8988T (cell line): ENCODE data around the gene INS.

ENCODE experiments used
- DNase-seq: peaks from one replicate; pipeline ENCODE4 v3.0.0; 2011

The INS gene

DNA sequence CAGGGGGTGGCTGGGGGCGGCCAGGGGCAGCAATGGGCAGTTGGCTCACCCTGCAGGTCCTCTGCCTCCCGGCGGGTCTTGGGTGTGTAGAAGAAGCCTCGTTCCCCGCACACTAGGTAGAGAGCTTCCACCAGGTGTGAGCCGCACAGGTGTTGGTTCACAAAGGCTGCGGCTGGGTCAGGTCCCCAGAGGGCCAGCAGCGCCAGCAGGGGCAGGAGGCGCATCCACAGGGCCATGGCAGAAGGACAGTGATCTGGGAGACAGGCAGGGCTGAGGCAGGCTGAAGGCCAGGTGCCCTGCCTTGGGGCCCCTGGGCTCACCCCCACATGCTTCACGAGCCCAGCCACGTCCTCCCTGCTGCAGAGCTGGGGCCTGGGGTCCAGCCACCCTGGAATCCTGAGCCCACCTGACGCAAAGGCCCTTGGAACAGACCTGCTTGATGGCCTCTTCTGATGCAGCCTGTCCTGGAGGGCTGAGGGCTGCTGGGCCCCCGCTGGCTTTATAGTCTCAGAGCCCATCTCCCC lies at the start of gene INS:
Gene INS (minus strand): TSS at position 474 of the 524 bp plus-strand sequence. CDS start 238 bp downstream, at position 236.
- no peak for DNase-seq

DNA sequence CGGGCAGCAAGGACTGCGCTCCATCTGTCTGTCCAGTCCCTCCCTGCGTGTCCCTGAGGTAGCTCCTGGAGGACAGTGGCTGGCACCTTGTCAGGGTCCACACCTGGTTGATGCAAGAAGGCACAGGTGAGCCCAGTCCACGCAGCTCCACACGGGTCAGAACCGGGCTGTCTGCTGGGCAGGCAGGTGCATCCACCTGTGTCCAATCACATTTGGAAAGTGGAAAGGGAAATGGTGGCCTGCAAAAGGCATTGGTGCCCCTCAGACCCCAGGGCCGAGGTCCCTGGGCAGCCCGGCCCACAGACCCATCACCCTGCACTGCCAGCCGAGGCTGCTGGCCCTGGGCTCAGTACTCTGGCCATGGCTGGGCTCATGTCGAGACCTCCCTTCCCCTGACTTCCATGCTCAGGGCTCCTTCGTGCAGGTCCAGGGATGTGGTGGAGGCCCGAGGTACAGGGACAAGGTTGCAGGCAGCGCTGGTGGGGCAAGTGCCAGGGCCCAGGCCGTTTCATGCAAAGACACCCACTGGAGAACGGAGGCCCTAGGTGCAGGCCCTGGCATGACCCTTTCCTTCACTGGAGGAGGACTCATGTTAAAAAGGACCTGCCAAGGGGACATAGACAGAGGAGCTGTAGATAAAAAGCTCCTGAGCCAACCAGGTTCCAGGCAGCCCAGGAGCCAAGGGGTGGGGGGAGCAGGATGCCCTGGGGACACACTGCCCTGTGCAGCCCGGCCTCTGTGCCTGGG lies 49.5 kb upstream of the INS start:
- no peak for DNase-seq

GRCh38 chr11:2209900-2210321 lies 48.9 kb upstream of the INS start:
- no peak for DNase-seq

DNA sequence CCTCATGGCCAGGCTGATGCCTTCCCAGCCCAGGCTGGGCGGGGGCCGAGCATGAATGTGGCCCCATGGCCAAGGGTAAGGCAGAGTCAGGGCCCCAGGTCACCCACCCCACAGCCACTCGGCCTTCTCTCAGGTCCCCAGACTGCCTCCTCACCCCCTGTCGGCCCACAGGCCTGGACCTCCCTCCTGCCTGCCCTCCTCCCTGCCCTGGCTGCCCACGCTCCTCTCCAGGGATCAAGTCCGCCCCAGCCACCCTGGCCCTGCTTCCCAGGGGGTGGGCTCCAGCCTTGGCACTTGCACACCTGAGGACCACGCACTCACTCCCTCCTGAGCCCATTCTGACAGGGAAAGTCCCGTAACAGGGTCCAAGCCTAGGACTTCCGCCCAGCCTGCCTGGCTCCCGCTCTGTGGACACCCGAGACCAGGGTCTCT lies 48.4 kb upstream of the INS start:
- no peak for DNase-seq

DNA sequence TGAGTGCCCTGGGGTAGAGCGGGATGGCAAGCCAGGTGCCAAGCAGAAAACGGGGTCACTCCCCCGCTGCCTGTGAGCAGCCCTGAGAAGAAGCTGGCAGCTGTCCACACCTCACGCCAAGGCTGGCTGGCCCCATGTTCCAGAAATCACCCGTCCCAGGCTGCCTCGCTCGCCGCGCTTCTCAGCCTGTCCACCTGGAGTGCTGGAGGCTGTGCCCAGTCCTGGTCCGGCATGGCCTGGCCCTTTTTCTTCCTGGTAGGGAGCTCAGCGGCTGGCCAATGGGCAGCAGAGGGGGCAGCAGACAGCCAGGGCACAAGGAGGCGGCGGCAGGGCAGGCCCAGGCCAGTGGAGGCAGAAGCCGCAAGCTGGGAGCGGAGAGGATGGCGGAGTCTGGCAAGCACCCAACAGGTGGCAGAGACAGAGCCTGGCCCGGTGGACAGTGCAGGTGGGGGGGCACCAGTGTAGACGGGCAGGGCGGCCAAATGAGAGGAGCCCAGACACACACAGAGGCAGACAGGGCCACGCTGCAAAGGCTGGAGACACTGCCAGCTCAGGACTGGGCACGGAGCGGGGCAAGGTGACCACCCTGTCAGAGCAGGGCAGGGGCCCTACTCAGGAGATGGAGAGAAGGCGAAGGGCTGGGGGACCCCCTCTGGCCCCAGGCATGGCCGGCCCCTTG lies 47.8 kb upstream of the INS start:
- no peak for DNase-seq

GRCh38 chr11:2207773-2208621 lies 47.0 kb upstream of the INS start:
- no peak for DNase-seq

DNA sequence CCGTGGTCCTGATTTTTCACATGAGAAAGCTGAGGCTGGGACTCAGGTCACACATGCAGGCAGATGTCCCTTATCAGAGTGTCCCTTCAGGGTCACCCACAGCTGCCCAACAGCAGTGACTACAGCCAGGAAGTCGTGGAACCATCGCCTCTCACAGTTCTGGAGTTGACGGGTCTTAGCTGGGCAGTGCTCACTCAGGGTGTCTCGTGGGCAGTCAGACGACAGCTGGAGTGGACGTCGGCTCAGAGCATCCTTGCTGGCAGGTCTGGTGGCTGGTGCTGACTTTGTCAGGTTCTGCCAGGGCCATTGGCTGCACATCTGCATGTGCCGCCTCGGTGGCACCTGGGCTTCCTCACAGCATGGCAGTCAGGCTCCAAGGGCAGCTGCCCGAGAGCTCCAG lies 46.2 kb upstream of the INS start:
- no peak for DNase-seq

DNA sequence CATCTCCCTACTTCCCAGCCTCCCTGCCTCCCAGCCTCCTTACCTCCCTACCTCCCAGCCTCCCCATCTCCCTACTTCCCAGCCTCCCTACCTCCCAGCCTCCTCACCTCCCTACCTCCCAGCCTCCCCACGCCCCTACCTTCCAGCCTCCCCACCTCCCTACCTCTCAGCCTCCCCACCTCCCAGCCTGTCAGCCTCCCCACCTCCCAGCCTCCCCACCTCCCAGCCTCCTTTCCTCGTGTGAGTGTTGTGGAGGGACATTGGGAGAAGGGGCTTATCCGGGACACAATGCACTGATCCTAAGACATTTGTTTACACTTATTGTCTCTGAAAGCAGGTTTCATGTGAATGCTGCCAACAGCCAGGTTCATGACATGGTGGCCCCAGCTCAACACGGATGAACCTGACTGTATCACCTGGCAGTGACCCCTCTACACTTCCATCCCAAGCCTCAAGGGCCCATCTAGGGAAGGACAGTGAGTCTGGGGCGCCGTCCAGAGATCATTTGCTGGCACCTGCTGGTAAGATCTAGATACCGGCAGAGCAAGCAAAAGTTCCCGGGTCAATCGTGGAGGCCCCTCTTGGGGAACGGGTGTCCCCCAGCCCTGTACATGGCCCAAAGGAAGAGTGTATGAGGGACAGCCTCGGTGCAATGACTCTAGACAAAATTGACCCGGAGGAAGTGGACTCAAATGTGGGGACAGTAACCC lies 45.1 kb upstream of the INS start:
- no peak for DNase-seq

DNA sequence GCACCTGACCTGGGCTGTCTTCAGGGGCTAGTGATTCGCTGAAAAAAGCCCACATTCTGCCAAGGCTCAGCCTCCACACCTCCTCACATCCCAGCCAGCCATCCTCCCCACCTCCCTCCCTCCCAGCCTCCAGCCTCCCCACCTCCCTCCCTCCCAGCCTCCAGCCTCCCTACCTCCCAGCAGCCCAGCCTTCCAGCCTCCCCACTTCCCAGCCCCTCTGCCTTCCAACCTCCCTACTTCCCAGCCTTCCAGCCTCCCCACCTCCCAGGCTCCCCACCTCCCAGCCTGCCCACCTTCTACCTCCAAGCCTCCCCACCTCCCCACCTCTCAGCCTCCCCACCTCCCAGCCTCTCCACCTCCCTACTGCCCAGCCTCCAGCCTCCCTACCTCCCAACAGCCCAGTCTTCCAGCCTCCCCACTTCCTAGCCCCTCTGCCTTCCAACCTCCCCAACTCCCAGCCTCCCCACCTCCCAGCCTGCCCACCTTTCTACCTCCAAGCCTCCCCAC lies 44.3 kb upstream of the INS start:
- DNase-seq = no peak

GRCh38 chr11:2204361-2205213 lies 43.6 kb upstream of the INS start:
- DNase-seq = no peak

DNA sequence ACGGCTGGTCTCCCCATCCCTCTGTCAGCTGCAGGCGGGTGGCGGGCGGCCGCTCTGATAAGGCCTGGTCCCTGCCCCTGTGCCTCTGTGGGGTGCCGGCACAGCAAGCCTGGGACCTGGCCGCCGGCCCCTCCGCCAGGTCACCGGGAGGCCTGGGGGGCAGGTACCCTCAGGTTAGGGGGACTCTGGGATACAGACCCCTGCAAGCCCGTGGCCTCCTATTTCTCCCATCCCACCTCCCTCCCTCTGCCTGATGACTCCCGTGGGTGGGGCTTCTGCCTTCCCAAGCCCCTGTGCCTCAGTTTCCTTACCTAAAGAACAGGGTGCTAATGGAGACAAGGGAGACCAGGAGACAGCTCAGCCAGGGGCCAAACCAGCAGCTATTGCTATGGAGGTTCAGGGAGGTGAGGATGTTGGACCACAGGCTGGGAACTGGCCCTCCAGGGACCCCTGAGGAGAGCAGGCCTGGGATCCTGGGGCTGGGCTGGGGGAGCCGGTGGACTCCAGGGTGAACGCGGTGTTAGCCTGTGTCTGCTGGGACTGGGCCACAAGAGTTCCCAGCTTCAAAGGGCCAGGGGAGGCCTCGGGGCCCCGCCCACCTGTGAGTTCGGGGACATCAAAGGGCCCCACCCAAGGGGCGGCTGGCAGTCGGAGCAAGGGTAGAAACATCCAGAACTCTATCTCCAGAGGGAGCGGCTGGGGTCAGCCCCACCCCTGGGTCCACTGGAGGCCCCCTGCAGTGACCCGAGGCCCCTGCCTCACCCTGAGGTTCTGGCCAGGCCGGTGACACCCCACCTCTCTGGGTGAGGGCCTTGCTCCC lies 42.6 kb upstream of the INS start:
- no peak for DNase-seq

DNA sequence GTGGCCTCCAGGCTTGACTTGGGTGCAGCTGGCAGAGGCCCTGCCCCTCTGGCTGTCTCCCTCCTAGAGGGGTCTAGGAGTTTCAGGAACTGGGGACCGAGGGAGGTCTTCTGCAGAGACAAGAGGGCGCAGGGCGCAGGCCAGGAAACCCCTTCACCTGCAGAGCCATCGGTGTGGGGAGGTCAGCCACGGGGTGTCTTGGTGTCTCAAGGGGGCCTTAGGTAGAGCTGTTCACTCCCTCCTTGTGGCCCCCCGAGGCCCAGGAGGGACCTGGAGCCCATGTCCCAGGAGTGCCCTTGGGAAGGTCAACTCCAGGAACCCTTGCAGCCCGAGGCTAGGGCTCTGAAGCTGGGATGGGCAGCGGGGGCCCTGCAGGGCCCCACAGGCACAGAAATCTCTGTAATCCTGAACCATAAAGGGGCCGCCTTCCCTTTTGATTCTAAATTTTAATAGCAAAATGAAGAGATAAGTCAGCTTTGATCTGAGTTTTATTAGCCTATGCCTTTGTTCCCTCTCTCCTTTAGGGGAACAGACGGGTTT lies 42.0 kb upstream of the INS start:
- DNase-seq = no peak

DNA sequence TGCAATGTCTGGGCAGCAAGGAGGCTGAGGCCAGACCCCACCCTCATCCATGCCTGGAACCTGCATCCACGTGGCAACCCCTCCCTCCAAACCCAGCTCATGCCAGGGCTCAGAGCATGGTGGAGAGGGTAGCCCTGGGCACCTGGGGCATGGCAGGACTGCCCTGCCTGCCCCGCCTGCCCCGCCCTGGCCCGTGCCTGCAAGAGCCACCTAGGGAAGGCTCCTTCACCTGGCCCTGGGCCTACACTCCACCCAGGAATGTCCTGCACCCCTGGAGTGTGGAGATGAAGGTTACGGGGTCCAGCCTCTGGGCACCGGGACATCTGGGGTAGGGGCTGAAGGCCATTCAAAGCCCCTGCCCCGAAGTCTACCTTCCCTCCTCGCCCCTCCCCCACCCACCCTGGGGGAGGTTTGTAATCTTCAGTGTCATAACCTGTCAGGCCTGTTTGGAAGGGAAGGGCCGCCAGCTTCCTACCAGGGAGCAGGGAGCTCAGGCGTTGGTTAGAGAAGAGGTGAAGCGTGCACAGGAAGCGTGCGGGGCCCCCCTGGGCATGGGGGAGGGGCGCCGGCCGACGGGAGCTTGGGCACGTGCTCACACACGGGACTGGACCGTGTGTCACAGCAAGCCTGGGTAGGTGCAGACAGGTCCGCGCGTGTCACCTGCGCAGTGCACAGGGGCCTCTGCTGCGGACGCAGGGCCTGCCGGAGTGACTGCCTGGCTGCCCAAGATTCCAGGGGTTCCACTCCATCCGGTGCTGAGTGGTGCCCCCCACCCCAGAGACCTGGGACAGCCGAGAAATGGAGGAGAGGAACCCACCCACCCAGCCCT lies 41.3 kb upstream of the INS start:
- no peak for DNase-seq

DNA sequence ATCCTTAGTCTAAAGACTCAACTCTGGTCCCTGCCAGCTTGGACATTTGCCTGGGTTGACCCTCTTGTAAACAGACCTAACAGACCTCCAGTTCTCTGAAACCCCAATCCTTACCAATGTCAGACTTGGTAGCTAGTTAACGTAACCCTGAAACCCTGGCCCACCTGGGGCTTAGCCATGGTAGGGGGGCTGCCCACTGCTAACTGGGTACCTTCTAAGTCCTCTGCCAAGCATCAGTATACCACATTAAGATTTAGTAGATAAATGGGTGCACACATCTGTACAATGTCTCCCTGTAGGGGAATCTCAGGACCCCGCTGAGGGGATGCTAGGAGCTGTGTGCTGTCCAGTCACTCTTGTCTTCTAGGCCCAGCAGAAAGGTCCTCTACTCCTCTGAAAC lies 40.5 kb upstream of the INS start:
- DNase-seq = no peak

DNA sequence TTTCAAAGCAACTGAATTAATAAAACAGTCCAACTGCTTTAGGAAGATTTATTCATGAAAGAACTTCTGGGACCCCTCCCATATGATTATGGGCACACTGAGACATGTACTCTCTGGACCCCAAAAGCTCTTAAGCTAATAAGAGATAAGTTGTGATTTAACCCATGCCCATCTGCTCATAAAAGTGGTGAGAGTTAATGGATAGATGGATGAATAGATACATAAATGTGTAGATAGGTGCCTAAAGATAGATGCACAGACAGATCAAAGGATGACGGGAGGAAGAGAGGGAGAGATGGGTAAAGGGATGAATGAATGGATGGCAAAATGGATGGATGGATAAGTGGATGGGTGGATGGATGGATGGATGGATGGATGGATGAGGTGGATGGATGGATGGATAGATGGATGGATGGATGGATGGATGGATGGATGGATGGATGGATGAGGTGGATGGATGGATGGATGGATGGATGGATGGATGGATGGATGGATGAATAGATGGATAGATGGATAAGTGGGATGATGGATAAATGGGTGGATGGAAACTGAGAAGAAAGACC lies 40.0 kb upstream of the INS start:
- DNase-seq = no peak

DNA sequence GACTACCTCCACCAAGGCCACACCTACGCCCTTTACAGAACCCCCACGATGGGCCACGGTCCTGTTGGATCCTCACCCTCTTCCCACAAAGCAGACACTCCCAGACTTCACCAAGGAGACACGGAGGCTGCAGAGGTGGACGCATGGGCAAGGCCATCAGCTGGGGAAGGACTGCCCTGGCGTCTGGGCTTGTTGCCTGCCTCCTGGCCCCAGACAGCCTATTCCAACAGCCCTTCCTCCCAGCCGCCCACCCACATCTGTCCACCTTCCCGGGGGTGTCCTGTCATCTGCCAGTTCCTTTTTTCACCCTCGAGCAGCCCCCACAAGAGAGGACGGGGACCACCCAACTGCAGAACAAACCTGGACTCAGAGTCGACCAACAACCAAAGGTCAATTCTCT lies 39.5 kb upstream of the INS start:
- no peak for DNase-seq

DNA sequence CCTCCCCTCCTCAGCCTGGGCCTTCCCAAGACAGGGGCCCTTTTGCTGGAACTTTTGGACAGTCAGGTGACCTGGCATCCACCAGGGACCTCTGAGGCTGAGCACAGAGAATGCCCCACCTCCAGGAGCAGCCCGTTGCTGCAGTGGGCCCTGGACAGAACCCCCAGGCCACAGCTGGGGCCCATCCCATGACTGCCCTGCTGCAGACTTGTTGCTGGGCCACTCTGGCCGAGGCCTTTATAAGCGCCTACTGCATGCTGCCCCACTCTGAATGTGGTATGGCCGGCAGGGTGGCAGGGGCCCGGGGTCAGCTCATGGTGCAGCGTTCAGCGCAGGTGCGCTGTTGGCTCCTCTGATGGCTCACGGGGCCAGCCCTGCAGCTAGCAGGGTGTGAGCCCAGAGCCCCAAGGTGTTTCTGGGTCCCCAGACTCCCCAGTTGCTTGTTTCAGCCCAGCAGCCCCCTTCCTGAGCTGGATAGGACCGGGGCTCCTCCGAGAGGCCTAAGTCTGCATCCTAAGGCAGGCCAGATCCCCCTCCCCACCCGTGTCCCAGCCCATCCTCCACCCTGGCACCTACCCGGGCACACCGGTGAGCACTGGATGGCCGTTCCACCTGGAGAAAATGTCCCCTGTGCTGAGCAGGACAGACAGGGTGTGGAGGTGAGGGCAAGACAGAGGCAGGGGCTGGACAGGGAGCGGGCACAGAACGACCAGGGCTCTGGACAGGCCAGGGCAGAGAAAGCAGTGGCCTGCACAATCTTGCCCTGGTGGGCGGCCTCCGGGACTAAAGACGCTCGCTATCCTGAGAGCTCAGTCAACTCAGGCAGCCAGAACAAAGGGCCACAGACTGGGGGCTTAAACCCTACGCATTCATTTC lies 38.7 kb upstream of the INS start:
- DNase-seq = no peak
